GM19468 (cell line): Measurements from ENCODE around the gene NR3C2.

ENCODE experiments used
- ATAC-seq: cut with Tn5 transposase; IDR thresholded peaks from one replicate; pipeline ENCODE4 v1.9.1; 2021; ENCODE audit warnings: mild to moderate bottlenecking, moderate library complexity, moderate number of reproducible peaks; ENCODE audit not compliant: unreplicated experiment; ENCODE audit errors: extremely low read depth

Gene NR3C2

GRCh38 chr4:148229028-148229427 lies 213.2 kb downstream of the NR3C2 start:
- ATAC-seq: no peak

- ATAC-seq: no peak
These were observed 215.1 kb downstream of the NR3C2 start for GRCh38 chr4:148227147-148227546.

GRCh38 chr4:148226341-148226740 lies 215.9 kb downstream of the NR3C2 start:
- no peak for ATAC-seq

GRCh38 chr4:148225639-148226038 lies 216.6 kb downstream of the NR3C2 start:
- ATAC-seq: no peak

- ATAC-seq: no peak
These were observed 217.7 kb downstream of the NR3C2 start for GRCh38 chr4:148224476-148224875.

- no peak for ATAC-seq
These were observed 219.1 kb downstream of the NR3C2 start for GRCh38 chr4:148222991-148223660.

- peak; percentile 90 for ATAC-seq
These were observed 225.1 kb downstream of the NR3C2 start for GRCh38 chr4:148216866-148217814.

GRCh38 chr4:148216321-148216720 lies 225.9 kb downstream of the NR3C2 start:
- ATAC-seq: no peak

- ATAC-seq: no peak
These were observed 227.0 kb downstream of the NR3C2 start for GRCh38 chr4:148215202-148215601.

GRCh38 chr4:148214529-148215166 lies 227.6 kb downstream of the NR3C2 start:
- no peak for ATAC-seq

- ATAC-seq: no peak
These were observed 230.7 kb downstream of the NR3C2 start for GRCh38 chr4:148211533-148211932.

GRCh38 chr4:148210661-148211060 lies 231.6 kb downstream of the NR3C2 start:
- ATAC-seq: no peak

GRCh38 chr4:148207068-148207467 lies 235.1 kb downstream of the NR3C2 start:
- ATAC-seq: no peak

GRCh38 chr4:148205476-148205875 lies 236.7 kb downstream of the NR3C2 start:
- no peak for ATAC-seq

GRCh38 chr4:148204892-148205291 lies 237.3 kb downstream of the NR3C2 start:
- no peak for ATAC-seq

GRCh38 chr4:148204171-148204570 lies 238.0 kb downstream of the NR3C2 start:
- no peak for ATAC-seq

GRCh38 chr4:148203056-148203898 lies 238.9 kb downstream of the NR3C2 start:
- no peak for ATAC-seq

- ATAC-seq: no peak
These were observed 241.3 kb downstream of the NR3C2 start for GRCh38 chr4:148200960-148201359.

GRCh38 chr4:148196164-148196563 lies 246.1 kb downstream of the NR3C2 start:
- no peak for ATAC-seq

GRCh38 chr4:148192526-148192925 lies 249.7 kb downstream of the NR3C2 start:
- no peak for ATAC-seq
